Subcutaneous adipose tissue (tissue), 4 donors: ENCODE data around the gene TCTA. TPM values are rescaled to one million over a fixed set of nuclear protein-coding genes. Genes with fewer than 3 reads are reported as not detected.

Experiments
- total RNA-seq, 4 donors: library from RNA; depleted of rRNA; stranded (reverse); fragments of >200 nt; gene quantifications; one replicate each; pipeline ENCODE4 v1.1.0, GENCODE V29; 2016
- TF ChIP-seq, protein P1 (sequence below): fragments of 450-650 bp; IDR thresholded peaks from one replicate; pipeline ENCODE4 v1.5.1; 2016; ENCODE audit warnings: low read depth, mild to moderate bottlenecking, control low read depth, antibody characterized with exemption, moderate library complexity

TCTA gene
- total RNA-seq, 4 donors from 2014 or later, result 18.1 to 25.8 (median 18.1) TPM

GRCh38 chr3:49465270-49466034 lies 53.2 kb downstream of the TCTA start:
- TF ChIP-seq, protein P1, sequence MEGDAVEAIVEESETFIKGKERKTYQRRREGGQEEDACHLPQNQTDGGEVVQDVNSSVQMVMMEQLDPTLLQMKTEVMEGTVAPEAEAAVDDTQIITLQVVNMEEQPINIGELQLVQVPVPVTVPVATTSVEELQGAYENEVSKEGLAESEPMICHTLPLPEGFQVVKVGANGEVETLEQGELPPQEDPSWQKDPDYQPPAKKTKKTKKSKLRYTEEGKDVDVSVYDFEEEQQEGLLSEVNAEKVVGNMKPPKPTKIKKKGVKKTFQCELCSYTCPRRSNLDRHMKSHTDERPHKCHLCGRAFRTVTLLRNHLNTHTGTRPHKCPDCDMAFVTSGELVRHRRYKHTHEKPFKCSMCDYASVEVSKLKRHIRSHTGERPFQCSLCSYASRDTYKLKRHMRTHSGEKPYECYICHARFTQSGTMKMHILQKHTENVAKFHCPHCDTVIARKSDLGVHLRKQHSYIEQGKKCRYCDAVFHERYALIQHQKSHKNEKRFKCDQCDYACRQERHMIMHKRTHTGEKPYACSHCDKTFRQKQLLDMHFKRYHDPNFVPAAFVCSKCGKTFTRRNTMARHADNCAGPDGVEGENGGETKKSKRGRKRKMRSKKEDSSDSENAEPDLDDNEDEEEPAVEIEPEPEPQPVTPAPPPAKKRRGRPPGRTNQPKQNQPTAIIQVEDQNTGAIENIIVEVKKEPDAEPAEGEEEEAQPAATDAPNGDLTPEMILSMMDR, result no peak

Other genes starting within 250 kb of the TCTA start
- gene CCDC71, start 246.1 kb upstream of the TCTA start, total RNA-seq, result 10 to 100 TPM; 18.3 to 28.3 (median 25.1) TPM
- 100 to 1,000 TPM in 1 of 4 donors, 10 to 100 TPM in 3; 28.4 to 166 (median 64.0) TPM for gene KLHDC8B, start 240.8 kb upstream of the TCTA start, total RNA-seq
- gene C3orf62, start 135.2 kb upstream of the TCTA start, total RNA-seq, result 10 to 100 TPM in 2 of 4 donors, 1 to 10 TPM in 2; 3.6 to 27.3 (median 6.9) TPM
- 10 to 100 TPM; 31.0 to 67.3 (median 36.5) TPM for gene USP4, start 72.4 kb upstream of the TCTA start, total RNA-seq
- gene GPX1, start 54.1 kb upstream of the TCTA start, total RNA-seq, result 100 to 1,000 TPM; 386 to 887 (median 696) TPM
- gene RHOA, start 447 bp upstream of the TCTA start, total RNA-seq, result 100 to 1,000 TPM; 534 to 619 (median 593) TPM
- gene AMT, start 10.1 kb downstream of the TCTA start, total RNA-seq, result 1 to 10 TPM; 1.4 to 8.3 (median 1.9) TPM
- gene NICN1, start 16.9 kb downstream of the TCTA start, total RNA-seq, result 1 to 10 TPM; 1.9 to 5.3 (median 4.7) TPM
- 10 to 100 TPM; 31.3 to 48.4 (median 39.0) TPM for gene DAG1, start 57.8 kb downstream of the TCTA start, total RNA-seq
- under 1 TPM in 3 of 4 donors, not detected in 1; under 0.01 to 0.38 (median 0.16) TPM for gene BSN, start 142.1 kb downstream of the TCTA start, total RNA-seq